IPS-NIHi11 (cell line): ENCODE measurements around the gene FBRSL1.
"Not testable (repeated sequence)": the region's sequence is repeated elsewhere in the genome, so short reads cannot be mapped to it uniquely, and the experiment has no call there.

Experiments
- DNase-seq: peaks from one replicate; pipeline ENCODE4 v3.0.0; 2012; ENCODE audit warnings: mixed read lengths, low spot score

Gene FBRSL1

GRCh38 chr12:132453361-132454192, 36.4 kb upstream of the FBRSL1 start:
- DNase-seq, result no peak

GRCh38 chr12:132454193-132454932, 35.6 kb upstream of the FBRSL1 start:
- no peak for DNase-seq

GRCh38 chr12:132454933-132455418, 35.0 kb upstream of the FBRSL1 start:
- DNase-seq, result no peak

GRCh38 chr12:132455565-132455964, 34.4 kb upstream of the FBRSL1 start:
- DNase-seq, result no peak

- DNase-seq, result no peak
These were observed 33.6 kb upstream of the FBRSL1 start for GRCh38 chr12:132456186-132456943.

GRCh38 chr12:132456944-132457495, 32.9 kb upstream of the FBRSL1 start:
- DNase-seq, result no peak

GRCh38 chr12:132458441-132458840, 31.5 kb upstream of the FBRSL1 start:
- no peak for DNase-seq

- DNase-seq, result no peak
These were observed 30.9 kb upstream of the FBRSL1 start for GRCh38 chr12:132458846-132459641.

GRCh38 chr12:132460571-132460970, 29.4 kb upstream of the FBRSL1 start:
- DNase-seq, result no peak

GRCh38 chr12:132461526-132461925, 28.4 kb upstream of the FBRSL1 start:
- no peak for DNase-seq

GRCh38 chr12:132462788-132463187, 27.2 kb upstream of the FBRSL1 start:
- no peak for DNase-seq

GRCh38 chr12:132463284-132463924, 26.5 kb upstream of the FBRSL1 start:
- DNase-seq, result not testable (repeated sequence)

GRCh38 chr12:132464304-132464703, 25.6 kb upstream of the FBRSL1 start:
- DNase-seq, result not testable (repeated sequence)

GRCh38 chr12:132464820-132465219, 25.1 kb upstream of the FBRSL1 start:
- no peak for DNase-seq

GRCh38 chr12:132465269-132466190, 24.4 kb upstream of the FBRSL1 start:
- no peak for DNase-seq

- DNase-seq, result no peak
These were observed 23.4 kb upstream of the FBRSL1 start for GRCh38 chr12:132466241-132467201.

- DNase-seq, result no peak
These were observed 22.4 kb upstream of the FBRSL1 start for GRCh38 chr12:132467511-132467910.

GRCh38 chr12:132469423-132469822, 20.5 kb upstream of the FBRSL1 start:
- no peak for DNase-seq
